Tibial nerve (tissue), 4 donors: ENCODE measurements around the gene TRAPPC6A.

Experiments
- EP300 ChIP-seq, 2 donors: sonication (generic); formaldehyde crosslinking; IDR thresholded peaks; one replicate each; pipeline ENCODE4 v1.6.1; 2017; ENCODE audit warnings: antibody characterized with exemption in 2 of 2, mild to moderate bottlenecking in 1 of 2
- POLR2A ChIP-seq, 2 donors: fragments of 450-650 bp; IDR thresholded peaks; one replicate each; pipeline ENCODE4 v1.6.1; 2017; ENCODE audit warnings: antibody characterized with exemption in 2 of 2, mild to moderate bottlenecking in 2 of 2, moderate library complexity in 2 of 2
- TF ChIP-seq, protein P1 (sequence below), 5 experiments: fragments of 200-600 bp in 3 of 5; fragments of 450-650 bp in 2 of 5; sonication (generic) in 3 of 5; IDR thresholded peaks; one replicate each; pipeline ENCODE4 v1.5.1; 2016 to 2019; ENCODE audit warnings: antibody characterized with exemption in 5 of 5, mild to moderate bottlenecking in 3 of 5, moderate library complexity in 2 of 5

GRCh38 chr19:45184115-45184514, 6.1 kb upstream of the TRAPPC6A start:
- TF ChIP-seq, protein P1, sequence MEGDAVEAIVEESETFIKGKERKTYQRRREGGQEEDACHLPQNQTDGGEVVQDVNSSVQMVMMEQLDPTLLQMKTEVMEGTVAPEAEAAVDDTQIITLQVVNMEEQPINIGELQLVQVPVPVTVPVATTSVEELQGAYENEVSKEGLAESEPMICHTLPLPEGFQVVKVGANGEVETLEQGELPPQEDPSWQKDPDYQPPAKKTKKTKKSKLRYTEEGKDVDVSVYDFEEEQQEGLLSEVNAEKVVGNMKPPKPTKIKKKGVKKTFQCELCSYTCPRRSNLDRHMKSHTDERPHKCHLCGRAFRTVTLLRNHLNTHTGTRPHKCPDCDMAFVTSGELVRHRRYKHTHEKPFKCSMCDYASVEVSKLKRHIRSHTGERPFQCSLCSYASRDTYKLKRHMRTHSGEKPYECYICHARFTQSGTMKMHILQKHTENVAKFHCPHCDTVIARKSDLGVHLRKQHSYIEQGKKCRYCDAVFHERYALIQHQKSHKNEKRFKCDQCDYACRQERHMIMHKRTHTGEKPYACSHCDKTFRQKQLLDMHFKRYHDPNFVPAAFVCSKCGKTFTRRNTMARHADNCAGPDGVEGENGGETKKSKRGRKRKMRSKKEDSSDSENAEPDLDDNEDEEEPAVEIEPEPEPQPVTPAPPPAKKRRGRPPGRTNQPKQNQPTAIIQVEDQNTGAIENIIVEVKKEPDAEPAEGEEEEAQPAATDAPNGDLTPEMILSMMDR (IDR thresholded peaks at IDR 0.05): no peak
- no peak for TF ChIP-seq POLR2A (IDR thresholded peaks at IDR 0.05)
- TF ChIP-seq EP300 (IDR thresholded peaks at IDR 0.05): no peak
